Tibial artery (tissue), 4 donors: Measurements from ENCODE around the gene EPOP.
"Not testable (repeated sequence)": the region's sequence is repeated elsewhere in the genome, so short reads cannot be mapped to it uniquely, and the experiment has no call there.

Experiments used
- DNase-seq, 2 donors: peaks; one replicate each; pipeline ENCODE4 v3.0.0-alpha.2; 2019
- H3K27ac ChIP-seq, 2 donors: fragments of 200-600 bp; sonication (generic) in 1 of 2; 1 replicate in 1 of 2; 2 replicates in 1 of 2; pipeline ENCODE4 v1.5.1; 2018 to 2019; ENCODE audit warnings: mild to moderate bottlenecking in 1 of 2
- H3K27me3 ChIP-seq, 2 donors: fragments of 200-600 bp; sonication (generic) in 1 of 2; one replicate each; pipeline versions ENCODE4 v1.5.1 to v1.6.0; 2016 to 2019
- H3K36me3 ChIP-seq, 3 donors: fragments of 200-600 bp; sonication (generic) in 2 of 3; one replicate each; pipeline ENCODE4 v1.5.1; 2016 to 2019; ENCODE audit warnings: mild to moderate bottlenecking in 2 of 3
- H3K4me1 ChIP-seq, 4 donors: fragments of 200-600 bp; sonication (generic) in 2 of 4; 1 replicate in 3 of 4; 2 replicates in 1 of 4; pipeline ENCODE4 v1.5.1; 2016 to 2019
- H3K4me3 ChIP-seq, 2 donors: fragments of 200-600 bp; sonication (generic) in 1 of 2; 1 replicate in 1 of 2; 2 replicates in 1 of 2; pipeline ENCODE4 v1.5.1; 2018 to 2019; ENCODE audit warnings: mild to moderate bottlenecking in 2 of 2
- H3K9me3 ChIP-seq, 3 donors: fragments of 200-600 bp; sonication (generic) in 1 of 3; one replicate each; pipeline ENCODE4 v1.5.1; 2016 to 2019
- CTCF ChIP-seq, 2 experiments: fragments of 200-600 bp in 1 of 2; fragments of 450-650 bp in 1 of 2; IDR thresholded peaks; one replicate each; pipeline ENCODE4 v1.5.1; 2017 to 2019; ENCODE audit warnings: antibody characterized with exemption in 2 of 2, mild to moderate bottlenecking in 1 of 2, moderate library complexity in 1 of 2
- intact Hi-C: fragments of 100-400 bp; cut with DNase I; formaldehyde crosslinking; loops from one replicate; pipeline ENCODE4 v1.15.0; 2023; ENCODE audit warnings: low total_unique reads

EPOP gene

GRCh38 chr17:38656959-38657823 lies 17.6 kb downstream of the EPOP start:
- H3K4me1 ChIP-seq, result peaks cover 0 to 8% (median 2%) of the 10 kb centered on the region in 4 donors
- H3K4me3 ChIP-seq, result no peak overlapping the region
- H3K9me3 ChIP-seq, result no peaks in the 10 kb centered on the region
- no peak overlapping the region for H3K27ac ChIP-seq
- no peak for TF ChIP-seq CTCF (IDR thresholded peaks at IDR 0.05)
- H3K36me3 ChIP-seq, result no peaks in the 10 kb centered on the region
- intact Hi-C loops, result no loop called here
- H3K27me3 ChIP-seq, result peaks cover 0 to 67% of the 10 kb centered on the region in 2 donors
- peak in 1 of 2 donors; percentile 13 for DNase-seq

GRCh38 chr17:38654411-38655398 lies 20.1 kb downstream of the EPOP start:
- intact Hi-C loops, result no loop called here
- Histone ChIP-seq H3K27ac (no peak overlapping the region), H3K9me3 (no peaks in the 10 kb centered on the region), H3K27me3 (peaks cover 0 to 63% of the 10 kb centered on the region in 2 donors), H3K4me3 (no peak overlapping the region), H3K36me3 (no peaks in the 10 kb centered on the region), H3K4me1 (peaks cover 0 to 8% (median 2%) of the 10 kb centered on the region in 4 donors)
- peak in 1 of 2 donors; percentile 33 for DNase-seq
- TF ChIP-seq CTCF (IDR thresholded peaks at IDR 0.05), result no peak

GRCh38 chr17:38653679-38654078 lies 21.1 kb downstream of the EPOP start:
- intact Hi-C loops, result no loop called here
- TF ChIP-seq CTCF (IDR thresholded peaks at IDR 0.05), result no peak
- DNase-seq, result no peak
- H3K4me3 ChIP-seq, result no peak overlapping the region
- peaks cover 0 to 5% (median 1%) of the 10 kb centered on the region in 4 donors for H3K4me1 ChIP-seq
- H3K27me3 ChIP-seq, result peaks cover 0 to 56% of the 10 kb centered on the region in 2 donors
- H3K36me3 ChIP-seq, result no peaks in the 10 kb centered on the region
- H3K9me3 ChIP-seq, result no peaks in the 10 kb centered on the region
- no peak overlapping the region for H3K27ac ChIP-seq

GRCh38 chr17:38653230-38653629 lies 21.5 kb downstream of the EPOP start:
- Histone ChIP-seq H3K36me3 (no peaks in the 10 kb centered on the region), H3K27me3 (peaks cover 0 to 52% of the 10 kb centered on the region in 2 donors), H3K4me3 (no peak overlapping the region), H3K4me1 (peaks cover 0 to 5% (median 0%) of the 10 kb centered on the region in 4 donors), H3K27ac (no peak overlapping the region), H3K9me3 (no peaks in the 10 kb centered on the region)
- peak in 1 of 2 donors; percentile 17 for DNase-seq
- no peak for TF ChIP-seq CTCF (IDR thresholded peaks at IDR 0.05)
- intact Hi-C loops, result no loop called here

GRCh38 chr17:38650653-38651173 lies 24.0 kb downstream of the EPOP start:
- H3K36me3 ChIP-seq, intact Hi-C loops: not testable (repeated sequence)

More at GRCh38 chr17:38650653-38651173, 24.0 kb downstream of the EPOP start:
- peak in 1 of 2 donors; percentile 20 for DNase-seq
- H3K4me3 ChIP-seq, H3K27ac ChIP-seq, H3K9me3 ChIP-seq, H3K4me1 ChIP-seq: not testable (repeated sequence)
- peaks cover 0 to 31% of the 10 kb centered on the region in 2 donors for H3K27me3 ChIP-seq
